Bone marrow (tissue), 2 donors: ENCODE measurements around the gene PDZD4.
"Not testable (repeated sequence)": the region's sequence is repeated elsewhere in the genome, so short reads cannot be mapped to it uniquely, and the experiment has no call there.

Source experiments
- DNase-seq, 2 donors: peaks; one replicate each; lab custom pipeline; 2025; lab: John Stamatoyannopoulos, UW

PDZD4 gene

GRCh38 chrX:153844509-153845082 lies 14.3 kb upstream of the PDZD4 start:
- no peak for DNase-seq

- DNase-seq, result no peak
Measured at GRCh38 chrX:153836921-153837320, 6.6 kb upstream of the PDZD4 start.

- no peak for DNase-seq
Measured at GRCh38 chrX:153832728-153833127, 2.4 kb upstream of the PDZD4 start.

GRCh38 chrX:153831429-153832150 lies 1.2 kb upstream of the PDZD4 start:
- DNase-seq, result no peak

- no peak for DNase-seq
Measured at GRCh38 chrX:153830640-153831428, 490 bp upstream of the PDZD4 start.

GRCh38 chrX:153829549-153829798 lies 870 bp downstream of the PDZD4 start:
- no peak for DNase-seq

GRCh38 chrX:153828723-153829548 lies 1.4 kb downstream of the PDZD4 start:
- no peak for DNase-seq

- no peak for DNase-seq
Measured at GRCh38 chrX:153828308-153828707, 2.0 kb downstream of the PDZD4 start.

- no peak for DNase-seq
Measured at GRCh38 chrX:153827903-153828302, 2.4 kb downstream of the PDZD4 start.

- DNase-seq, result no peak
Measured at GRCh38 chrX:153827016-153827415, 3.3 kb downstream of the PDZD4 start.

GRCh38 chrX:153825042-153825441 lies 5.3 kb downstream of the PDZD4 start:
- no peak for DNase-seq

- no peak for DNase-seq
Measured at GRCh38 chrX:153824348-153824747, 6.0 kb downstream of the PDZD4 start.

- DNase-seq, result no peak
Measured at GRCh38 chrX:153821066-153821465, 9.3 kb downstream of the PDZD4 start.

GRCh38 chrX:153820601-153821000 lies 9.7 kb downstream of the PDZD4 start:
- DNase-seq, result no peak

- DNase-seq, result no peak
Measured at GRCh38 chrX:153819384-153820040, 10.8 kb downstream of the PDZD4 start.

GRCh38 chrX:153818571-153819383 lies 11.6 kb downstream of the PDZD4 start:
- no peak for DNase-seq

- DNase-seq, result not testable (repeated sequence)
Measured at GRCh38 chrX:153818064-153818463, 12.3 kb downstream of the PDZD4 start.

GRCh38 chrX:153816831-153817690 lies 13.3 kb downstream of the PDZD4 start:
- no peak for DNase-seq

GRCh38 chrX:153814591-153815315 lies 15.6 kb downstream of the PDZD4 start:
- DNase-seq, result no peak
